A549 (cell line): ENCODE results near the gene ZSCAN10. TPM values are rescaled to one million over a fixed set of nuclear protein-coding genes. Genes with fewer than 3 reads are reported as not detected.

Experiments
- ATAC-seq, 2 experiments: fragments of 200-7000 bp in 1 of 2; fragments of >200 bp in 1 of 2; cut with Nextera tagmentation in 1 of 2; cut with Tn5 transposase in 1 of 2; 3 replicates each; pipeline versions ENCODE4 v1.8.0 to v1.9.1; 2018 to 2020; ENCODE audit warnings: mild to moderate bottlenecking in 1 of 2, moderate library complexity in 1 of 2
- CTCF ChIA-PET: fragments of 300-600 bp; sonication (Branson Sonifier 250); formaldehyde crosslinking; extraction: SDS; loops from one replicate; lab custom pipeline; 2021; ENCODE audit warnings: antibody characterized with exemption, inconsistent platforms; lab: Yijun Ruan, JAX
- POLR2A ChIA-PET: fragments of 350-600 bp; formaldehyde crosslinking; extraction: SDS; loops from one replicate; lab custom pipeline; 2021; ENCODE audit warnings: antibody characterized with exemption, inconsistent platforms; lab: Yijun Ruan, JAX
- DNase-seq, 2 experiments: peaks; one replicate each; pipeline versions ENCODE4 v3.0.0 to v3.0.0-alpha.2; 2011 to 2016; ENCODE audit warnings: low read depth in 1 of 2, low spot score in 1 of 2
- FAIRE-seq: peaks from 2 replicates; lab custom pipeline; 2011; peaks lifted over from hg19 to GRCh38; lab: Jason Lieb, UNC
- H3K27ac ChIP-seq, 2 experiments: fragments of >200 bp; sonication (Bioruptor Twin); formaldehyde crosslinking; 3 replicates each; pipeline ENCODE4 v1.5.1; 2016 to 2017
- H3K4me1 ChIP-seq: fragments of >200 bp; sonication (Bioruptor Twin); formaldehyde crosslinking; 3 replicates; pipeline ENCODE4 v1.6.1; 2016
- H3K4me2 ChIP-seq: fragments of >200 bp; sonication (Bioruptor Twin); formaldehyde crosslinking; 3 replicates; pipeline ENCODE4 v1.6.1; 2016
- H3K4me3 ChIP-seq: fragments of >200 bp; sonication (Bioruptor Twin); formaldehyde crosslinking; 3 replicates; pipeline ENCODE4 v1.5.1; 2016
- H3K9me3 ChIP-seq: fragments of >200 bp; sonication (Bioruptor Twin); formaldehyde crosslinking; 3 replicates; pipeline ENCODE4 v1.6.1; 2016
- CBX2 ChIP-seq: fragments of 200-600 bp; sonication (generic); IDR thresholded peaks from 2 replicates; pipeline ENCODE4 v1.6.1; 2016; ENCODE audit warnings: low read depth, mild to moderate bottlenecking, borderline replicate concordance
- CHD2 ChIP-seq: fragments of 150-350 bp; IDR thresholded peaks from 2 replicates; pipeline ENCODE4 v1.6.1; 2014; ENCODE audit warnings: low read length; ENCODE audit not compliant: partially characterized antibody
- EHMT2 ChIP-seq: fragments of 200-600 bp; sonication (generic); IDR thresholded peaks from 2 replicates; pipeline ENCODE4 v1.6.1; 2016; ENCODE audit warnings: antibody characterized with exemption, low read depth, mild to moderate bottlenecking, moderate library complexity
- FOSB ChIP-seq: fragments of 250-450 bp; sonication (Bioruptor Pico); IDR thresholded peaks from 2 replicates; pipeline ENCODE4 v1.5.0; 2020; ENCODE audit warnings: mild to moderate bottlenecking, moderate library complexity
- FOSL2 ChIP-seq, 2 experiments: fragments of 450-650 bp in 1 of 2; fragments of >200 bp in 1 of 2; sonication (Bioruptor Twin) in 1 of 2; formaldehyde crosslinking; IDR thresholded peaks; 2 replicates each; pipeline versions ENCODE4 v1.5.0 to v1.6.1; 2016 to 2020; ENCODE audit warnings: mild to moderate bottlenecking in 1 of 2, moderate library complexity in 1 of 2
- FOXS1 ChIP-seq: fragments of 250-450 bp; sonication (Bioruptor Pico); IDR thresholded peaks from 2 replicates; pipeline ENCODE4 v1.5.0; 2020; ENCODE audit warnings: mild to moderate bottlenecking, moderate library complexity
- JUNB ChIP-seq: fragments of >200 bp; sonication (Bioruptor Twin); formaldehyde crosslinking; IDR thresholded peaks from 2 replicates; pipeline ENCODE4 v1.6.1; 2016
- NFE2L2 ChIP-seq: fragments of 150-350 bp; conservative IDR thresholded peaks from 2 replicates; pipeline ENCODE4 v1.6.1; 2014; ENCODE audit warnings: low read length
- POLR2AphosphoS2 ChIP-seq: conservative IDR thresholded peaks from 2 replicates; pipeline ENCODE4 v1.6.1; 2012; ENCODE audit warnings: low read length, improper control_type of control experiment, inconsistent platforms
- SMC3 ChIP-seq: fragments of >200 bp; sonication (Bioruptor Twin); formaldehyde crosslinking; IDR thresholded peaks from 3 replicates; pipeline ENCODE4 v1.6.1; 2018; ENCODE audit warnings: inconsistent platforms
- TP53 ChIP-seq: fragments of 250-450 bp; sonication (Bioruptor Pico); IDR thresholded peaks from 2 replicates; pipeline ENCODE4 v1.5.0; 2021; ENCODE audit warnings: mild to moderate bottlenecking, moderate library complexity
- ZC3H11A ChIP-seq: fragments of 450-650 bp; IDR thresholded peaks from 2 replicates; pipeline ENCODE4 v1.6.1; 2014; ENCODE audit warnings: antibody characterized with exemption, mild to moderate bottlenecking
- WGBS: methylation state at CpG from one replicate; pipeline ENCODE4 v1.1.6; 2017; ENCODE audit errors: missing lambda C conversion rate; 5-methylcytosine and 5-hydroxymethylcytosine counted together
- polyA plus RNA-seq, 4 experiments: library from polyadenylated mRNA; depleted of rRNA in 3 of 4; stranded (reverse); fragments of >200 nt; fragmentation: RNase III in 1 of 4; extraction: RNeasy Plus Mini Kit Qiagen cat#74134 plus additional on column Dnase treatment in 1 of 4; gene quantifications; 2 replicates in 3 of 4; 3 replicates in 1 of 4; pipeline ENCODE4 v1.2.3, GENCODE V29; 2011 to 2017
- TF ChIP-seq, protein P1 (sequence below): fragments of 250-450 bp; sonication (Bioruptor Pico); IDR thresholded peaks from 2 replicates; pipeline ENCODE4 v1.5.0; 2021; ENCODE audit warnings: mild to moderate bottlenecking, moderate library complexity, borderline replicate concordance
- TF ChIP-seq, protein P2 (sequence below): IDR thresholded peaks from 2 replicates; pipeline ENCODE4 v1.6.1; 2012
- TF ChIP-seq, protein P3 (sequence below): IDR thresholded peaks from 2 replicates; pipeline ENCODE4 v1.6.1; 2012; ENCODE audit warnings: low read depth, borderline replicate concordance
- TF ChIP-seq, protein P4 (sequence below): fragments of 450-650 bp; IDR thresholded peaks from 2 replicates; pipeline ENCODE4 v1.6.1; 2014; ENCODE audit warnings: antibody characterized with exemption
- TF ChIP-seq, protein P5 (sequence below): fragments of >200 bp; sonication (Bioruptor Twin); formaldehyde crosslinking; IDR thresholded peaks from 3 replicates; pipeline ENCODE4 v1.6.1; 2016
- TF ChIP-seq, protein P6 (sequence below): fragments of 150-350 bp; IDR thresholded peaks from 2 replicates; pipeline ENCODE4 v1.6.1; 2014; ENCODE audit warnings: low read depth, mild to moderate bottlenecking, low read length

The ZSCAN10 gene
- polyA plus RNA-seq, 2 of the 4 experiments (the other 2 are of a cell fraction), result 0.08 TPM; not detected in 1

DNA sequence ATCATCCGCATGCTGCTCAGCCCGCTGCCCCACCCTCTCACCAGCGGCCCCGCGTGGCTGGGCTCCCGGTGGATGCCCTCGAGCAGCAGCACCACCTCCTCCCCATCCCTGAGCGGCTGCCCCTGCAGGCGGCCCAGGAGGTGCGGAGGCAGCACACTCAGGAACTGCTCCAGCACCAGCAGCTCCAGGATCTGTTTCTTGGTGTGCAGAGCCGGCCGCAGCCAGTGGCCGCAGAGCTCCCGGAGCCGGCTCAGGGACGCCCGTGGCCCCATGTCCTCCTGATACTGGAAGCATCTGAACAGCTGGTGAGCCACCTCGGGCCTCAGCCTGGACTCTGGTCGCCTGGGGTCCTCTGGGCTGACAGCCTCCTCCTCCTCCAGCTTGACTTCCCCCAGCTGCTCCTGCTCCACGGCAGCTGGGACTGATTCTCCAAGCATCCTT lies 6.6 kb downstream of the ZSCAN10 start:
- Histone ChIP-seq H3K4me2 (no peak overlapping the region), H3K27ac (no peak overlapping the region), H3K4me3 (no peak overlapping the region), H3K4me1 (peaks cover 8% of the 10 kb centered on the region; the same call in 2 of the 3 replicates), H3K9me3 (no peaks in the 10 kb centered on the region)
- 48% methylated on average over 2 of the region's 20 CpGs for WGBS
- ATAC-seq, result peak in 1 of 2 experiments; percentile 13; a peak in 2 of 6 replicates
- TF ChIP-seq JUNB (no peak), ZC3H11A (no peak), FOXS1 (no peak), FOSB (CRISPR knock-in tag) (no peak), EHMT2 (no peak), POLR2AphosphoS2 (no peak), SMC3 (no peak), CHD2 (no peak)
- TF ChIP-seq, protein P1, sequence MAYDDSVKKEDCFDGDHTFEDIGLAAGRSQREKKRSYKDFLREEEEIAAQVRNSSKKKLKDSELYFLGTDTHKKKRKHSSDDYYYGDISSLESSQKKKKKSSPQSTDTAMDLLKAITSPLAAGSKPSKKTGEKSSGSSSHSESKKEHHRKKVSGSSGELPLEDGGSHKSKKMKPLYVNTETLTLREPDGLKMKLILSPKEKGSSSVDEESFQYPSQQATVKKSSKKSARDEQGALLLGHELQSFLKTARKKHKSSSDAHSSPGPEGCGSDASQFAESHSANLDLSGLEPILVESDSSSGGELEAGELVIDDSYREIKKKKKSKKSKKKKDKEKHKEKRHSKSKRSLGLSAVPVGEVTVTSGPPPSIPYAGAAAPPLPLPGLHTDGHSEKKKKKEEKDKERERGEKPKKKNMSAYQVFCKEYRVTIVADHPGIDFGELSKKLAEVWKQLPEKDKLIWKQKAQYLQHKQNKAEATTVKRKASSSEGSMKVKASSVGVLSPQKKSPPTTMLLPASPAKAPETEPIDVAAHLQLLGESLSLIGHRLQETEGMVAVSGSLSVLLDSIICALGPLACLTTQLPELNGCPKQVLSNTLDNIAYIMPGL (CRISPR knock-in tag), result no peak
- TF ChIP-seq, protein P2, sequence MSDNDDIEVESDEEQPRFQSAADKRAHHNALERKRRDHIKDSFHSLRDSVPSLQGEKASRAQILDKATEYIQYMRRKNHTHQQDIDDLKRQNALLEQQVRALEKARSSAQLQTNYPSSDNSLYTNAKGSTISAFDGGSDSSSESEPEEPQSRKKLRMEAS, result no peak
- TF ChIP-seq, protein P3, sequence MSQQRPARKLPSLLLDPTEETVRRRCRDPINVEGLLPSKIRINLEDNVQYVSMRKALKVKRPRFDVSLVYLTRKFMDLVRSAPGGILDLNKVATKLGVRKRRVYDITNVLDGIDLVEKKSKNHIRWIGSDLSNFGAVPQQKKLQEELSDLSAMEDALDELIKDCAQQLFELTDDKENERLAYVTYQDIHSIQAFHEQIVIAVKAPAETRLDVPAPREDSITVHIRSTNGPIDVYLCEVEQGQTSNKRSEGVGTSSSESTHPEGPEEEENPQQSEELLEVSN, result no peak
- TF ChIP-seq, protein P4, sequence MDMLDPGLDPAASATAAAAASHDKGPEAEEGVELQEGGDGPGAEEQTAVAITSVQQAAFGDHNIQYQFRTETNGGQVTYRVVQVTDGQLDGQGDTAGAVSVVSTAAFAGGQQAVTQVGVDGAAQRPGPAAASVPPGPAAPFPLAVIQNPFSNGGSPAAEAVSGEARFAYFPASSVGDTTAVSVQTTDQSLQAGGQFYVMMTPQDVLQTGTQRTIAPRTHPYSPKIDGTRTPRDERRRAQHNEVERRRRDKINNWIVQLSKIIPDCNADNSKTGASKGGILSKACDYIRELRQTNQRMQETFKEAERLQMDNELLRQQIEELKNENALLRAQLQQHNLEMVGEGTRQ, result no peak
- CTCF ChIA-PET, result interaction anchor here (0.6 to 4.3 kb wide), 5 partner anchors 9 to 41 kb away, joined by 4 to 31 read pairs (median 5); partner anchors contain the start of gene IL32
- POLR2A ChIA-PET, result no interaction called here
- no peak for FAIRE-seq
- DNase-seq, result no peak

DNA sequence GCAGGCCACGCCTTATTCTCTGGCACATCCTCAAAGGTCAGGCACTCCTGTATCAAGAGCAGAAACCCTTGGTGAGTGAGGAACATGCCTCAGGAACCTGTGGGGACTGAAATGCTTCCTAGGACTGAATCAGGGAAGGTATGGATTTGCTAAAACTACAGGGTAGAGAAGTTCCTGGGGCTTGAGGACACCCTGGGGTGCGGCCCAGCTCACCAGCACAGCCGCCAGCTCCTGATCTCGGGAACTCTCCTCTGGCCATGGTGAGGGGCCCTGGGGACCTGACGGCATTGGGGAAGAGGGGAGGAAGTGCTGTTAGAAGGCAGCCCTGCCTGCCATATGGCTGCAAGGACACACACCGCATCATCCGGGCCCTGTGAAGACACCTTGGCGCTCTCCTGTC lies 7.5 kb downstream of the ZSCAN10 start:
- whole genome bisulfite sequencing, result 76% methylated on average over 8 of the region's 8 CpGs

More for the DNA sequence above, 7.5 kb downstream of the ZSCAN10 start:
- peaks cover 7% of the 10 kb centered on the region; the same call in 2 of the 3 replicates for H3K4me1 ChIP-seq
- H3K4me2 ChIP-seq, result no peak overlapping the region
- no peak for DNase-seq
- TF ChIP-seq, protein P5, sequence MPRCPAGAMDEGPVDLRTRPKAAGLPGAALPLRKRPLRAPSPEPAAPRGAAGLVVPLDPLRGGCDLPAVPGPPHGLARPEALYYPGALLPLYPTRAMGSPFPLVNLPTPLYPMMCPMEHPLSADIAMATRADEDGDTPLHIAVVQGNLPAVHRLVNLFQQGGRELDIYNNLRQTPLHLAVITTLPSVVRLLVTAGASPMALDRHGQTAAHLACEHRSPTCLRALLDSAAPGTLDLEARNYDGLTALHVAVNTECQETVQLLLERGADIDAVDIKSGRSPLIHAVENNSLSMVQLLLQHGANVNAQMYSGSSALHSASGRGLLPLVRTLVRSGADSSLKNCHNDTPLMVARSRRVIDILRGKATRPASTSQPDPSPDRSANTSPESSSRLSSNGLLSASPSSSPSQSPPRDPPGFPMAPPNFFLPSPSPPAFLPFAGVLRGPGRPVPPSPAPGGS, result no peak
- TF ChIP-seq SMC3 (no peak), POLR2AphosphoS2 (no peak), CBX2 (no peak), TP53 (no peak), FOSL2 (IDR thresholded peaks at IDR 0.05) (no peak), FOSL2 (CRISPR knock-in tag; IDR thresholded peaks at IDR 0.05) (no peak), NFE2L2 (no peak)
- TF ChIP-seq, protein P6, sequence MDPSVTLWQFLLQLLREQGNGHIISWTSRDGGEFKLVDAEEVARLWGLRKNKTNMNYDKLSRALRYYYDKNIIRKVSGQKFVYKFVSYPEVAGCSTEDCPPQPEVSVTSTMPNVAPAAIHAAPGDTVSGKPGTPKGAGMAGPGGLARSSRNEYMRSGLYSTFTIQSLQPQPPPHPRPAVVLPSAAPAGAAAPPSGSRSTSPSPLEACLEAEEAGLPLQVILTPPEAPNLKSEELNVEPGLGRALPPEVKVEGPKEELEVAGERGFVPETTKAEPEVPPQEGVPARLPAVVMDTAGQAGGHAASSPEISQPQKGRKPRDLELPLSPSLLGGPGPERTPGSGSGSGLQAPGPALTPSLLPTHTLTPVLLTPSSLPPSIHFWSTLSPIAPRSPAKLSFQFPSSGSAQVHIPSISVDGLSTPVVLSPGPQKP, result no peak
- ChIA-PET POLR2A (no interaction called here), CTCF (interaction anchor here (0.6 to 4.3 kb wide), 10 partner anchors 9 to 60 kb away, joined by 3 to 31 read pairs (median 4); partner anchors contain the start of gene IL32)
- ATAC-seq, result no peak
- FAIRE-seq, result no peak
- no peak overlapping the region for H3K27ac ChIP-seq
- no peak overlapping the region for H3K4me3 ChIP-seq
- H3K9me3 ChIP-seq, result no peaks in the 10 kb centered on the region
